Hematopoietic multipotent progenitor cell treated with erythropoietin and hydrocortisone succinate and interleukin-3 and kit ligand, for 6 days (in vitro differentiated cells): ENCODE results near the gene LMBRD1.
"Not testable (repeated sequence)": the region's sequence is repeated elsewhere in the genome, so short reads cannot be mapped to it uniquely, and the experiment has no call there.

ENCODE experiments used
- DNase-seq: peaks from one replicate; pipeline ENCODE4 v3.0.0-alpha.2; 2015

The LMBRD1 gene

GRCh38 chr6:69796073-69796641 is 653 bp downstream of the LMBRD1 start:
- peak; percentile 63 for DNase-seq

GRCh38 chr6:69795469-69796072 is 1.2 kb downstream of the LMBRD1 start:
- peak; percentile 48 for DNase-seq

- no peak for DNase-seq
Measured at GRCh38 chr6:69792292-69792691, 4.5 kb downstream of the LMBRD1 start.

- no peak for DNase-seq
Measured at GRCh38 chr6:69791065-69791471, 5.7 kb downstream of the LMBRD1 start.

GRCh38 chr6:69790629-69791028 is 6.2 kb downstream of the LMBRD1 start:
- no peak for DNase-seq

- no peak for DNase-seq
Measured at GRCh38 chr6:69789578-69789977, 7.2 kb downstream of the LMBRD1 start.

- not testable (repeated sequence) for DNase-seq
Measured at GRCh38 chr6:69787436-69787835, 9.4 kb downstream of the LMBRD1 start.

- DNase-seq = no peak
Measured at GRCh38 chr6:69785697-69786096, 11.1 kb downstream of the LMBRD1 start.

- peak; percentile 55 for DNase-seq
Measured at GRCh38 chr6:69784595-69785377, 12.0 kb downstream of the LMBRD1 start.

- DNase-seq = no peak
Measured at GRCh38 chr6:69783108-69783507, 13.7 kb downstream of the LMBRD1 start.

- DNase-seq = no peak
Measured at GRCh38 chr6:69780585-69781178, 16.1 kb downstream of the LMBRD1 start.

- no peak for DNase-seq
Measured at GRCh38 chr6:69775941-69776340, 20.9 kb downstream of the LMBRD1 start.

- no peak for DNase-seq
Measured at GRCh38 chr6:69775585-69775849, 21.3 kb downstream of the LMBRD1 start.

GRCh38 chr6:69774740-69775584 is 21.8 kb downstream of the LMBRD1 start:
- no peak for DNase-seq

GRCh38 chr6:69771158-69771906 is 25.5 kb downstream of the LMBRD1 start:
- no peak for DNase-seq

GRCh38 chr6:69768664-69769063 is 28.1 kb downstream of the LMBRD1 start:
- DNase-seq = no peak

GRCh38 chr6:69763763-69764162 is 33.0 kb downstream of the LMBRD1 start:
- DNase-seq = peak; percentile 36

GRCh38 chr6:69761853-69762252 is 35.0 kb downstream of the LMBRD1 start:
- no peak for DNase-seq

GRCh38 chr6:69758214-69758613 is 38.6 kb downstream of the LMBRD1 start:
- DNase-seq = peak; percentile 80

- DNase-seq = no peak
Measured at GRCh38 chr6:69756907-69757306, 39.9 kb downstream of the LMBRD1 start.

GRCh38 chr6:69756366-69756765 is 40.4 kb downstream of the LMBRD1 start:
- no peak for DNase-seq

- no peak for DNase-seq
Measured at GRCh38 chr6:69735027-69735426, 61.8 kb downstream of the LMBRD1 start.
